GM12874 (cell line): Measurements from ENCODE around the gene DNAH17.

Experiments
- CTCF ChIP-seq: IDR thresholded peaks from 2 replicates; pipeline ENCODE4 v1.5.1; 2011; ENCODE audit warnings: low read depth, mild to moderate bottlenecking, control low read depth, low read length, moderate library complexity; ENCODE audit not compliant: insufficient read depth

The DNAH17 gene

GRCh38 chr17:78591263-78591671 is 14.1 kb upstream of the DNAH17 start:
- TF ChIP-seq CTCF, result no peak

GRCh38 chr17:78589885-78590284 is 12.7 kb upstream of the DNAH17 start:
- TF ChIP-seq CTCF, result no peak

DNA sequence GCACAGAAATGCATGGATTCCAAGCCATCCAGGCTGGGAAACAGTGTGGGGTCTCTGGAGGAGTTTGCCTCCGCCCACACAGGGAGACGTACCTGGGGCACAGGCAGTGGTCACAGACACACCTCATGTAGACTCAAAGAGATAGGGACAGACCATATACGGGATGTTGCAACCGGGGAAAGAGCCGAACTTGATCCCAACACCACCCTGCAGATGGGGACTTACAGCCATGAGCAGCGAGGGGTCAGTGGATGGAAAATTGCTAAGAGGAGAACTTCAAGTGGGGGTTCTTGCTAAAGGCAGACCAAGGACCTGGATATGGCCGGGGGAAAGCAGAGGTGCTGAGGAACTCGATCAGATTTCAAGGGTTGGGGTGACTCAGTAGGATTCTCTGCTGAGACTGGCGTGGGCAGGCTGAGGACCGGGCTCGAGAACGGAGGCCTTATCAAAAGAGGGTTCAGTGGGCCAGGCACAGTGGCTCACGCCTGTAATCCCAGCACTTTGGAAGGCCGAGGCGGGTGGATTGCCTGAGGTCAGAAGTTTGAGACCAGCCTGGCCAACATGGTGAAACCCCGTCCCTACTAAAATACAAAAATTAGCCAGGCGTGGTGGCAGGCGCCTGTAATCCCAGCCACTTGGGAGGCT is 12.0 kb upstream of the DNAH17 start:
- TF ChIP-seq CTCF, result no peak

DNA sequence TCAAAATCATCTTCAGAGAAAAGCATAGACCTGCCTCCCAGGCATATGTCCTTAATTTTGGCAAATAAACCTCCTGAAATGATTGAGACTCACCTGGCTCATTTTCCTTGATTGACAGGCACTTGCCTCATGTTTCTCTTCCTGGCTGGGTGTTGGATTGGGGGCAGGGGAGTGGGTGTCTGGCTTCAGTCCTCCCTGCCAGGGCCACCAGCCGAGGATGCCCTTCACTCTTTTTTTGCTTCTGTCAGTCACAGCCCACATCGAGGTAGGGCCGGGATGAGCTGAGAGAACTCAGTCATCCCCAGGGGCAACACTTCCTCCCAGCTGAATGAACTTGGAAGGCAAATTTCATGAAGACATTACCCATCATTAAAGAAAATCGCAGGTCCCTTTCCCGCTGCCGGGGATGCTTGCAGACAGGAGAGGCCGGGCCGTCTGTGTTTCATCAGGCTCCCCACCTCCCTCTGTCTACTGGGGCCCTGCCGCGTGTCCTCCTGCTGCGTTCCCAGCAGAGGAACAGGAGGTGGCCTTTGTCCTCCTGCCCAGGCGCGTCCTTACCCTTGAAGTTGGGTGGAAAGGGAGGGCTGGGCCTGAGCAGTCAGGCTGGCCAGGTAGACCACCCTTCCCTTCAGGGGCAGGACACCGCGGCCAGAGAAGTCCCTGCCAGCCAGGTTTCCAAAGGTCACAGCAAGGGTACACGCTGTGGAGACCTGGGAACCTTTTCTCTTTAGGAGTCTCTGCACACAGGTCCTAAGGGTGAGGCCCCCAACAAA is 11.2 kb upstream of the DNAH17 start:
- TF ChIP-seq CTCF, result no peak

GRCh38 chr17:78585006-78585630 is 7.9 kb upstream of the DNAH17 start:
- no peak for TF ChIP-seq CTCF

- no peak for TF ChIP-seq CTCF
These were observed 5.9 kb upstream of the DNAH17 start for GRCh38 chr17:78583091-78583490.

GRCh38 chr17:78581304-78581703 is 4.1 kb upstream of the DNAH17 start:
- no peak for TF ChIP-seq CTCF
